Keratinocyte (primary cell): ENCODE measurements around the gene LY6G6D. TPM values are rescaled to one million over a fixed set of nuclear protein-coding genes. Genes with fewer than 3 reads are reported as not detected.
A peak's percentile ranks its signal among the peaks of the same experiment; 100 is the strongest.

Source experiments
- DNase-seq: peaks from one replicate; pipeline ENCODE4 v3.0.0-alpha.2; 2011; ENCODE audit warnings: low read depth, missing footprints, low spot score
- FAIRE-seq: peaks from 2 replicates; lab custom pipeline; 2011; peaks lifted over from hg19 to GRCh38; lab: Jason Lieb, UNC
- H2AFZ ChIP-seq: 2 replicates; pipeline ENCODE4 v1.6.0; 2012; ENCODE audit warnings: low read length, control low read depth, inconsistent platforms; ENCODE audit not compliant: control insufficient read depth
- H3K27ac ChIP-seq: 2 replicates; pipeline ENCODE4 v1.5.1; 2011; ENCODE audit warnings: low read length; ENCODE audit not compliant: control insufficient read depth, insufficient read depth
- H3K27me3 ChIP-seq: 3 replicates; pipeline ENCODE4 v1.6.0; 2011; ENCODE audit warnings: low read length; ENCODE audit not compliant: control insufficient read depth, insufficient read depth; ENCODE audit errors: extremely low read depth
- H3K36me3 ChIP-seq, 2 experiments: 2 replicates in 1 of 2; 3 replicates in 1 of 2; pipeline ENCODE4 v1.5.1; 2011; ENCODE audit warnings: low read length in 2 of 2, mild to moderate bottlenecking in 1 of 2; ENCODE audit not compliant: control insufficient read depth in 2 of 2, insufficient read depth in 2 of 2; ENCODE audit errors: extremely low read depth in 1 of 2
- H3K4me1 ChIP-seq: 3 replicates; pipeline ENCODE4 v1.5.1; 2011; ENCODE audit warnings: low read length; ENCODE audit not compliant: control insufficient read depth, insufficient read depth; ENCODE audit errors: extremely low read depth
- H3K4me2 ChIP-seq: 3 replicates; pipeline ENCODE4 v1.6.0; 2011; ENCODE audit warnings: low read depth, low read length; ENCODE audit not compliant: control insufficient read depth, insufficient read depth; ENCODE audit errors: extremely low read depth
- H3K4me3 ChIP-seq, 3 experiments: fragments of 200-600 bp in 1 of 3; sonication (generic) in 1 of 3; 2 replicates in 2 of 3; 3 replicates in 1 of 3; pipeline ENCODE4 v1.5.1; 2011 to 2016; ENCODE audit warnings: low read length in 3 of 3, mild to moderate bottlenecking in 3 of 3, control low read depth in 2 of 3, inconsistent platforms in 1 of 3, low read depth in 1 of 3, mixed read lengths in 1 of 3, mixed run types in 1 of 3, moderate library complexity in 1 of 3; ENCODE audit not compliant: control insufficient read depth in 2 of 3, insufficient read depth in 2 of 3; ENCODE audit errors: extremely low read depth in 1 of 3
- H3K79me2 ChIP-seq: 2 replicates; pipeline ENCODE4 v1.6.0; 2012; ENCODE audit warnings: low read length; ENCODE audit not compliant: control insufficient read depth, insufficient read depth
- H3K9ac ChIP-seq: 3 replicates; pipeline ENCODE4 v1.6.0; 2011; ENCODE audit warnings: low read length; ENCODE audit not compliant: control insufficient read depth, insufficient read depth; ENCODE audit errors: extremely low read depth
- H3K9me1 ChIP-seq: 3 replicates; pipeline ENCODE4 v1.6.0; 2011; ENCODE audit warnings: low read length; ENCODE audit not compliant: control insufficient read depth, insufficient read depth; ENCODE audit errors: extremely low read depth
- H3K9me3 ChIP-seq: 2 replicates; pipeline ENCODE4 v1.5.1; 2012; ENCODE audit warnings: low read depth, low read length; ENCODE audit not compliant: control insufficient read depth
- H4K20me1 ChIP-seq: 3 replicates; pipeline ENCODE4 v1.6.0; 2011; ENCODE audit warnings: low read length; ENCODE audit not compliant: control insufficient read depth, insufficient read depth; ENCODE audit errors: extremely low read depth
- EZH2 ChIP-seq: IDR thresholded peaks from one replicate; pipeline ENCODE4 v1.6.1; 2012; ENCODE audit warnings: inconsistent platforms, mild to moderate bottlenecking, low read length, moderate library complexity
- dilution Hi-C: fragments of 300-500 bp; cut with MboI; formaldehyde crosslinking; loops from one replicate; pipeline ENCODE4 v1.7.0; 2020; ENCODE audit warnings: low sequenced_read_pairs; ENCODE audit not compliant: extremely low pct_ligation_motif_present
- polyA plus RNA-seq, 5 experiments: library from polyadenylated mRNA; depleted of rRNA in 3 of 5; stranded (reverse) in 3 of 5; stranded (forward) in 1 of 5; unstranded in 1 of 5; fragments of >200 nt; gene quantifications; 1 replicate in 1 of 5; 2 replicates in 3 of 5; 3 replicates in 1 of 5; pipeline versions ENCODE4 v1.2.1 to v1.2.3, GENCODE V29; 2011 to 2012; ENCODE audit warnings: missing spikeins in 2 of 5, low read depth in 1 of 5, low replicate concordance in 1 of 5
- TF ChIP-seq, protein P1 (sequence below), 3 experiments: IDR thresholded peaks in 1 of 3; conservative IDR thresholded peaks in 1 of 3; optimal IDR thresholded peaks in 1 of 3; 2 replicates in 2 of 3; 3 replicates in 1 of 3; pipeline versions ENCODE3 to v1.5.1; 2011; ENCODE audit warnings: low read length in 3 of 3, mild to moderate bottlenecking in 3 of 3, moderate library complexity in 2 of 3, control low read depth in 1 of 3, inconsistent platforms in 1 of 3; ENCODE audit not compliant: insufficient read depth in 2 of 3; ENCODE audit errors: extremely low read depth in 1 of 3

LY6G6D gene
- polyA plus RNA-seq, 1 donor (not counting 4 experiments of a cell fraction or from before 2014, with no cell fraction given), result 0.33 TPM

DNA sequence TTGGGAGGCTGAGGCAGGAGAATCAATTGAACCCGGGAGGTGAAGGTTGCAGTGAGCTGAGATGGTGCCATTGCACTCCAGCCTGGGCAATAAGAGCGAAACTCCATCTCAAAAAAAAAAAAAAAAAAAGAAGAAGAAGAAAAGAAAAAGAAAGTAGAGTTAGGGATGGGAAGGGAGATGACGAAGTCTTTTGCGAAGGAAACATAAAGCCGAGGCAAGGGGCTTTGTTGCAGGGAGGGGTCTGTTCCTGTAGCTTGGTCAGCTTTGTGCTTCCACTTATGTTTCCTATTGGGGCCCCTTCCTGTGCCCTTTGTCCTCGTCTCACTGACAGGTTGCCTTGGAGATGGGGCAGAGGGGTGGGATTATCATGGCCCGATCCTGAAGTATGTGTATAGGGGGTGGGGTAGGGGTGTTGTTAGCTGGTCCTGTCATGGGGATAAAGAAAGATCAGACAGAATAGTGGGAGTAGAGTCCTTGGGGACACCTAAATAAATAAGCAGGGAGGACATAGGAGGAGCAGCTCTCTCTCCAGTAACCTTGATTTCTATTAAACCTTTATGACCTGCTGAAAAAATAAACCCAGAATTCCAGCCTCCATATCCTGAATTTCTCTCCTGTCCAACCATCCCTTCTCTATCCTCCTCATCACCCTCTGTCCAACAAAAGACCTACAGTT, 22.3 kb downstream of the LY6G6D start:
- H3K27ac ChIP-seq, result peak overlapping the region; percentile 80
- TF ChIP-seq, protein P1, sequence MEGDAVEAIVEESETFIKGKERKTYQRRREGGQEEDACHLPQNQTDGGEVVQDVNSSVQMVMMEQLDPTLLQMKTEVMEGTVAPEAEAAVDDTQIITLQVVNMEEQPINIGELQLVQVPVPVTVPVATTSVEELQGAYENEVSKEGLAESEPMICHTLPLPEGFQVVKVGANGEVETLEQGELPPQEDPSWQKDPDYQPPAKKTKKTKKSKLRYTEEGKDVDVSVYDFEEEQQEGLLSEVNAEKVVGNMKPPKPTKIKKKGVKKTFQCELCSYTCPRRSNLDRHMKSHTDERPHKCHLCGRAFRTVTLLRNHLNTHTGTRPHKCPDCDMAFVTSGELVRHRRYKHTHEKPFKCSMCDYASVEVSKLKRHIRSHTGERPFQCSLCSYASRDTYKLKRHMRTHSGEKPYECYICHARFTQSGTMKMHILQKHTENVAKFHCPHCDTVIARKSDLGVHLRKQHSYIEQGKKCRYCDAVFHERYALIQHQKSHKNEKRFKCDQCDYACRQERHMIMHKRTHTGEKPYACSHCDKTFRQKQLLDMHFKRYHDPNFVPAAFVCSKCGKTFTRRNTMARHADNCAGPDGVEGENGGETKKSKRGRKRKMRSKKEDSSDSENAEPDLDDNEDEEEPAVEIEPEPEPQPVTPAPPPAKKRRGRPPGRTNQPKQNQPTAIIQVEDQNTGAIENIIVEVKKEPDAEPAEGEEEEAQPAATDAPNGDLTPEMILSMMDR (optimal IDR thresholded peaks at IDR 0.05 in 1 of 3, IDR thresholded peaks at IDR 0.05 in 1 of 3, conservative IDR thresholded peaks at IDR 0.05 in 1 of 3; ENCODE audit: extremely low read depth in 1 of 3, insufficient read depth in 2 of 3, low read length in 3 of 3), result no peak
- no peak for TF ChIP-seq EZH2
- peaks cover 42% of the 10 kb centered on the region for H3K4me1 ChIP-seq
- peaks cover 14 to 28% of the 10 kb centered on the region in 2 experiments for H3K36me3 ChIP-seq
- no peaks in the 10 kb centered on the region for H3K9me3 ChIP-seq
- dilution Hi-C loops, result no loop called here
- no peak overlapping the region for H3K4me3 ChIP-seq
- peak overlapping the region; percentile 64 for H3K9ac ChIP-seq
- peaks cover 2% of the 10 kb centered on the region for H3K9me1 ChIP-seq
- H2AFZ ChIP-seq, result no peak overlapping the region
- peak overlapping the region; percentile 77 for H3K4me2 ChIP-seq
- FAIRE-seq (no peak), DNase-seq (no peak)
- peaks cover 39% of the 10 kb centered on the region for H3K79me2 ChIP-seq
- H3K27me3 ChIP-seq, result no peaks in the 10 kb centered on the region
- peaks cover 11% of the 10 kb centered on the region for H4K20me1 ChIP-seq

DNA sequence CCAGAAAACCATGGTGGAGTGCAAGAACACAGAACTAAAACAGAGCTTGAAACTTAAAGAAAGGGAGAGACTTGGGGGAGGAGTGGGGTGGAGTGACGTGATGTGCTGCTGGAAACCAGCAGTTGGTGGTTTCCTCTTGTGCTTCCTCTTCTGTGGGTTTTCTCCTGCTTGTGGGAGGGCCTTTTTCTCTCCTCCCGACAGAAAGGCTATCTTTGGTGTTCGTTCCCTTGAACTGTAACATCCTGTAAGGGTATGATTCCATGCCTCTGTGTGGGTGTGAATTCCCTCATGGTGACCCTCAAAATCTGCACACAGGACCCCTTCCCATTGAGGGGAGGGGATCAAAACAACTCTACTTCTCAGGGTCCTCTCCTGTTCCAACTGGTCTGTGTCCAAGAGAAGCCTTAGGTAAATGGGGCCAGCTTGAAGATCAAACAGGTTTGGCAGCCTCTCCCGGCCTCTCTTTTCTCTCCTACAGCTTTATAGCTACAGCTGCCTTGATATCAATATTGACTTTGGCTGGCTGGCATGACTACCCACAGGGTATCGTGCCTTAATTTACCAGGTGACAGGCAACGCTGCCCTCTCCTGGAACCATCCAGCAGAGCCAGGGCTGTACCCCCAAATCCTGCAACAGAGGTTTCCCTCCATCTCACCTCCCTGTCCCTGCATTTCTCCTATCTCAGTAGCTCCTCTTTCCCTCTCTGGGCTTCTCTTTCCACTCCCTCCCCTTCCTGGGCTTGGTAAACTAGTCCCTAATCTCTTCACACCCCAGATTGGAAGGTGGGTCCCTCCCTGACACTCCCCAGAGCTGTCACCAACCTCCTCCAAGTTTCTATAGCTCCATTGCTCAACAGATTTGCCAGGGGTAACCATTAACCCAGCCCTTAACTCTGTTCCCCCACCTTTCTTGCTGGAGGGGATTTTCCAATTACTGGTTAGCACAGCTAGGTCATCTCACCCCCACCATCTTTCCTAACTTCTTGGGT, 23.1 kb downstream of the LY6G6D start:
- Histone ChIP-seq H3K4me3 (peak overlapping the region in 2 of 3 experiments; percentile 37 to 43), H4K20me1 (peaks cover 11% of the 10 kb centered on the region), H2AFZ (peak overlapping the region; percentile 65), H3K36me3 (peaks cover 13 to 30% of the 10 kb centered on the region in 2 experiments), H3K9me1 (peaks cover 2% of the 10 kb centered on the region), H3K27ac (peak overlapping the region; percentile 80), H3K9ac (peak overlapping the region; percentile 64), H3K27me3 (no peaks in the 10 kb centered on the region), H3K4me2 (peak overlapping the region; percentile 77), H3K9me3 (no peaks in the 10 kb centered on the region), H3K79me2 (peaks cover 36% of the 10 kb centered on the region), H3K4me1 (peaks cover 39% of the 10 kb centered on the region)
- peak; percentile 60 for FAIRE-seq
- DNase-seq, result no peak
- dilution Hi-C loops, result no loop called here
- TF ChIP-seq, protein P1 (optimal IDR thresholded peaks at IDR 0.05 in 1 of 3, IDR thresholded peaks at IDR 0.05 in 1 of 3, conservative IDR thresholded peaks at IDR 0.05 in 1 of 3; ENCODE audit: extremely low read depth in 1 of 3, insufficient read depth in 2 of 3, low read length in 3 of 3), result peak in 1 of 3 experiments; percentile 40
- TF ChIP-seq EZH2, result no peak
